ENCODE measurements around the gene UACA. TPM values are rescaled to one million over a fixed set of nuclear protein-coding genes. Genes with fewer than 3 reads are reported as not detected.

Gene UACA
- total RNA-seq, 2 experiments from 2014 or later = 1.1 to 1.5 TPM

DNA sequence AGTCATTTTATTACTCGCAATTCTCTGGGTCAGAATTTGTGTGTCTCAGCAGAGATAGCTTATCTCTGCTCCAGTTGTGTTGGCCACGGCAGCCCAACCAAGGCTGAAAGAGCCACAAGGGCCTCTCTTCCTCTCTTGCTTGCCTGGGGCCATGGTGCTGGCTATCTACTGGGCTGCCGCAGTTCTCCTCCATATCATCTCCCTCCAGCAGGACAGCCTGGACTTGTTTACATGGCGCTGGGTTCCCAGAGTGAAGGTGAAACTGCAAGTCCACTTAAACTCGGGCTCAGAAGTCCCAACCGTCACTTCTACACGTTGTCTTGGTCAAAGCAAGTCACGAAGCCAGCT lies 134.8 kb downstream of the UACA start:
- H3K4me1 ChIP-seq (ENCODE audit: insufficient read depth, low read length) = no peaks in the 10 kb centered on the region
- H3K9me3 Mint-ChIP-seq = peaks cover 3% of the 10 kb centered on the region
- DNase-seq (no peak), ATAC-seq (ENCODE audit: poor library complexity) (no peak)
- TF ChIP-seq, protein P1, sequence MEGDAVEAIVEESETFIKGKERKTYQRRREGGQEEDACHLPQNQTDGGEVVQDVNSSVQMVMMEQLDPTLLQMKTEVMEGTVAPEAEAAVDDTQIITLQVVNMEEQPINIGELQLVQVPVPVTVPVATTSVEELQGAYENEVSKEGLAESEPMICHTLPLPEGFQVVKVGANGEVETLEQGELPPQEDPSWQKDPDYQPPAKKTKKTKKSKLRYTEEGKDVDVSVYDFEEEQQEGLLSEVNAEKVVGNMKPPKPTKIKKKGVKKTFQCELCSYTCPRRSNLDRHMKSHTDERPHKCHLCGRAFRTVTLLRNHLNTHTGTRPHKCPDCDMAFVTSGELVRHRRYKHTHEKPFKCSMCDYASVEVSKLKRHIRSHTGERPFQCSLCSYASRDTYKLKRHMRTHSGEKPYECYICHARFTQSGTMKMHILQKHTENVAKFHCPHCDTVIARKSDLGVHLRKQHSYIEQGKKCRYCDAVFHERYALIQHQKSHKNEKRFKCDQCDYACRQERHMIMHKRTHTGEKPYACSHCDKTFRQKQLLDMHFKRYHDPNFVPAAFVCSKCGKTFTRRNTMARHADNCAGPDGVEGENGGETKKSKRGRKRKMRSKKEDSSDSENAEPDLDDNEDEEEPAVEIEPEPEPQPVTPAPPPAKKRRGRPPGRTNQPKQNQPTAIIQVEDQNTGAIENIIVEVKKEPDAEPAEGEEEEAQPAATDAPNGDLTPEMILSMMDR (IDR thresholded peaks at IDR 0.05) = no peak
- H3K27ac Mint-ChIP-seq = no peak overlapping the region
- POLR2A ChIA-PET = no interaction called here
- CTCF ChIA-PET = no interaction called here
- no peak overlapping the region for H3K27ac ChIP-seq (ENCODE audit: low read depth in 1 of 2, low read length in 2 of 2)
- H3K4me3 Mint-ChIP-seq = no peak overlapping the region
- H3K27me3 ChIP-seq (ENCODE audit: control insufficient read depth in 1 of 2, insufficient read depth in 2 of 2, low read length in 2 of 2) = peaks cover 0 to 4% of the 10 kb centered on the region in 2 experiments
- H3K4me1 Mint-ChIP-seq (ENCODE audit: low read depth) = peaks cover 16% of the 10 kb centered on the region
- peaks cover 0 to 4% of the 10 kb centered on the region in 2 experiments for H3K9me3 ChIP-seq (ENCODE audit: control insufficient read depth in 1 of 2, insufficient read depth in 1 of 2, low read length in 2 of 2)
- no peak overlapping the region for H3K4me3 ChIP-seq (ENCODE audit: low read length)
- intact Hi-C loops (cut with DNase I, micrococcal nuclease) = no loop called here
- H3K36me3 Mint-ChIP-seq (ENCODE audit: low read depth) = no peaks in the 10 kb centered on the region
- no peaks in the 10 kb centered on the region for H3K36me3 ChIP-seq (ENCODE audit: insufficient read depth, low read length)
- peaks cover 25% of the 10 kb centered on the region for H3K27me3 Mint-ChIP-seq

DNA sequence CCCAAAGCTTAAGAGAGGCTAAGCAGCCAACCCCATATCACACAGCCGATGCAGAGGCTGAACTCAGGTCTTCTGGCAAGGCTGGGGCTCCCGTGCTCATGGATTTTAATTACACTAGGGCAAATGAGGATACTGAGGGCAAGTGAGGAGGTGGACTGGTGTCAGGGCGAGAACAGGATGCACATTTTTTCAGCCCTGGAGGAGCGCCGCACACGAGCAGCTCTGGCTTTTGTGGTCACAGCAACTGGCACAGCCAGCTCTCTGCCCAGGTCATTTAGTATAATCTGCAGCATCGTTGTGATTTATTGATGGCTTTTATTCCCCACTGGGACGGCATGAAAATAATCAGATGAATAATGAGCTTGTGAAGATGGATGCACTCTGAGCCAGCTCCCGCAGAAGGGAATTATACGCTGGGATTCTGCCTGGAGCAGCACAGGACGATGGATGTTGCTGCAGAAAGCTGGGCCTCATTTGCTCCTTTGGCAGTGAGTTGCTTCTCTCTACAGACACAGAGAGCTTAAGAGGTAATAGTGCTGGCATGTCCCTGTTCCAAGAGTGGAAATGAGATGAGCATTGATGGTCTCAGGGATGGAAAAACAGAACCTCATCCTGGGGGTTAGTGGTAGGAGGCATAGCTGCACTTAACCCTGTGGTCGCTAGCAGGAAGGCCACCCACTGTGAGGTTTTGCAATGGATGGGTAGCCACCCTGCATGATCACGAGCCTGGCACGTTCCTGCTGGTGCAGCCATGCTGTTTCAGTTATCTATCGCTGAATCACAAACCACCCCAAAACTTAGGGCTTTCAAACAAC lies 135.4 kb downstream of the UACA start:
- Histone ChIP-seq H3K4me3 (ENCODE audit: low read length) (no peak overlapping the region), H3K4me1 (ENCODE audit: insufficient read depth, low read length) (no peaks in the 10 kb centered on the region), H3K27ac (ENCODE audit: low read depth in 1 of 2, low read length in 2 of 2) (no peak overlapping the region), H3K9me3 (ENCODE audit: control insufficient read depth in 1 of 2, insufficient read depth in 1 of 2, low read length in 2 of 2) (peaks cover 0 to 4% of the 10 kb centered on the region in 2 experiments), H3K27me3 (ENCODE audit: control insufficient read depth in 1 of 2, insufficient read depth in 2 of 2, low read length in 2 of 2) (peaks cover 0 to 4% of the 10 kb centered on the region in 2 experiments), H3K36me3 (ENCODE audit: insufficient read depth, low read length) (no peaks in the 10 kb centered on the region)
- Mint-ChIP-seq H3K4me1 (ENCODE audit: low read depth) (peaks cover 13% of the 10 kb centered on the region), H3K36me3 (ENCODE audit: low read depth) (no peaks in the 10 kb centered on the region), H3K27me3 (peaks cover 25% of the 10 kb centered on the region), H3K27ac (no peak overlapping the region), H3K4me3 (no peak overlapping the region), H3K9me3 (peaks cover 3% of the 10 kb centered on the region)
- ChIA-PET POLR2A (no interaction called here), CTCF (no interaction called here)
- ATAC-seq (ENCODE audit: poor library complexity) (no peak), DNase-seq (no peak)
- TF ChIP-seq, protein P1 (IDR thresholded peaks at IDR 0.05) = no peak
- intact Hi-C loops (cut with DNase I, micrococcal nuclease) = no loop called here

DNA sequence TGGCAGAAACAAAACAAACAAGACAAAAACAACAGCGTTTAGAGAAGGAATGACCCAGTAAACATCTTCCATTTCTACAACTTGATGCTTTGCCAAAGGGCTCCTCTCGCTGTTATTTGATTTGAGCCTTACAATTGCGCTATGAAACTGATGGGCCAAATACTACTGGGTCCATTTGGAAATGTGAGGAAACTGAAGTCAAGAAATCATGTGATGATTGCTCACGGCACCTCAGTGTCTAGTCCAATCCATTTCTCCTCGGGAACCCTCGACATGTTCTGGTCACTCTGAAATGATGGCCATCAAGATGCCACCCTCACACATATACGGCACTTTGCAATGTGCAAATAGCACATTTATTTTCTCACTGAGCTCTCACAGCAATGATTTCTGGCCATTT lies 136.0 kb downstream of the UACA start:
- no peaks in the 10 kb centered on the region for H3K36me3 Mint-ChIP-seq (ENCODE audit: low read depth)
- peaks cover 7% of the 10 kb centered on the region for H3K4me1 Mint-ChIP-seq (ENCODE audit: low read depth)
- Histone ChIP-seq H3K9me3 (ENCODE audit: control insufficient read depth in 1 of 2, insufficient read depth in 1 of 2, low read length in 2 of 2) (peaks cover 4 to 5% of the 10 kb centered on the region in 2 experiments), H3K27ac (ENCODE audit: low read depth in 1 of 2, low read length in 2 of 2) (no peak overlapping the region), H3K4me1 (ENCODE audit: insufficient read depth, low read length) (no peaks in the 10 kb centered on the region), H3K36me3 (ENCODE audit: insufficient read depth, low read length) (no peaks in the 10 kb centered on the region), H3K4me3 (ENCODE audit: low read length) (no peak overlapping the region), H3K27me3 (ENCODE audit: control insufficient read depth in 1 of 2, insufficient read depth in 2 of 2, low read length in 2 of 2) (peaks cover 0 to 4% of the 10 kb centered on the region in 2 experiments)
- CTCF ChIA-PET = no interaction called here
- no peak overlapping the region for H3K27ac Mint-ChIP-seq
- peaks cover 7% of the 10 kb centered on the region for H3K9me3 Mint-ChIP-seq
- POLR2A ChIA-PET = no interaction called here
- intact Hi-C loops (cut with DNase I, micrococcal nuclease) = no loop called here
- H3K4me3 Mint-ChIP-seq = no peak overlapping the region
- no peak for ATAC-seq (ENCODE audit: poor library complexity)
- peaks cover 25% of the 10 kb centered on the region for H3K27me3 Mint-ChIP-seq
- DNase-seq = no peak
- TF ChIP-seq, protein P1 (IDR thresholded peaks at IDR 0.05) = no peak

Data from CD4-positive, alpha-beta T cell (primary cell).